T-cell (primary cell): Measurements from ENCODE around the gene ZNF678. TPM values are rescaled to one million over a fixed set of nuclear protein-coding genes. Genes with fewer than 3 reads are reported as not detected.

Experiments
- ATAC-seq, 4 experiments: fragments of 200-7000 bp in 3 of 4; fragments of 150-1000 bp in 1 of 4; cut with Tn5 transposase; replicated peaks in 1 of 4; 1 replicate in 3 of 4; 2 replicates in 1 of 4; pipeline ENCODE4 v1.10.0; 2021; ENCODE audit warnings: moderate library complexity in 3 of 4, mild to moderate bottlenecking in 2 of 4, moderate number of reproducible peaks in 1 of 4
- CTCF ChIA-PET, 2 donors: fragments of 300-600 bp; sonication (Branson Sonifier 250); formaldehyde crosslinking; loops; one replicate each; lab custom pipeline; 2022; ENCODE audit warnings: antibody characterized with exemption in 2 of 2; lab: Charles Lee
- POLR2A ChIA-PET, 2 donors: fragments of 300-600 bp; sonication (Branson Sonifier 250); formaldehyde crosslinking; loops; one replicate each; lab custom pipeline; 2022; ENCODE audit warnings: antibody characterized with exemption in 2 of 2; lab: Charles Lee
- DNase-seq, 35 experiments: peaks; one replicate each; pipeline versions ENCODE4 v3.0.0 to v3.0.0-alpha.2; 2013 to 2023
- H3K27ac ChIP-seq: one replicate; pipeline ENCODE4 v1.5.1; 2013; ENCODE audit warnings: low read length
- H3K27me3 ChIP-seq, 2 experiments: replicated peaks in 1 of 2; 1 replicate in 1 of 2; 2 replicates in 1 of 2; pipeline versions ENCODE4 v1.6.1 to v1.7.0; 2013; ENCODE audit warnings: low read length in 1 of 2, mixed read lengths in 1 of 2; ENCODE audit not compliant: control insufficient read depth in 2 of 2, insufficient read depth in 2 of 2; ENCODE audit errors: extremely low read depth in 1 of 2
- H3K36me3 ChIP-seq, 2 donors: 1 replicate in 1 of 2; 2 replicates in 1 of 2; pipeline versions ENCODE4 v1.6.1 to v1.7.0; 2013; ENCODE audit warnings: low read length in 1 of 2; ENCODE audit not compliant: control insufficient read depth in 2 of 2, insufficient read depth in 1 of 2; ENCODE audit errors: extremely low read depth in 1 of 2
- H3K4me1 ChIP-seq, 2 experiments: 1 replicate in 1 of 2; 2 replicates in 1 of 2; pipeline versions ENCODE4 v1.6.1 to v1.7.0; 2013; ENCODE audit warnings: low read length in 2 of 2, mixed read lengths in 1 of 2; ENCODE audit not compliant: insufficient read depth in 2 of 2, control insufficient read depth in 1 of 2; ENCODE audit errors: extremely low read depth in 1 of 2
- H3K4me3 ChIP-seq, 2 donors: 1 replicate in 1 of 2; 2 replicates in 1 of 2; pipeline versions ENCODE4 v1.5.1 to v1.7.0; 2013; ENCODE audit warnings: mild to moderate bottlenecking in 2 of 2, low read length in 1 of 2, moderate library complexity in 1 of 2; ENCODE audit not compliant: control insufficient read depth in 1 of 2; ENCODE audit errors: extremely low read depth in 1 of 2
- H3K9me3 ChIP-seq: 2 replicates; pipeline ENCODE4 v1.7.0; 2013
- H3K27ac Mint-ChIP-seq, 2 donors: one replicate each; pipeline ENCODE4 v1.8.0; 2020 to 2021; ENCODE audit warnings: mild to moderate bottlenecking in 2 of 2, mixed read lengths in 2 of 2
- H3K27me3 Mint-ChIP-seq, 2 donors: one replicate each; pipeline ENCODE4 v1.8.0; 2021 to 2022; ENCODE audit warnings: mixed read lengths in 2 of 2
- H3K36me3 Mint-ChIP-seq: one replicate; pipeline ENCODE4 v1.8.0; 2021; ENCODE audit warnings: mixed read lengths
- H3K4me1 Mint-ChIP-seq, 3 donors: one replicate each; pipeline ENCODE4 v1.8.0; 2020 to 2022; ENCODE audit warnings: mixed read lengths in 3 of 3, mild to moderate bottlenecking in 1 of 3
- H3K4me3 Mint-ChIP-seq, 3 donors: one replicate each; pipeline ENCODE4 v1.8.0; 2020 to 2022; ENCODE audit warnings: mild to moderate bottlenecking in 3 of 3, mixed read lengths in 3 of 3, moderate library complexity in 3 of 3
- H3K9me3 Mint-ChIP-seq, 3 donors: one replicate each; pipeline ENCODE4 v1.8.0; 2020 to 2022; ENCODE audit warnings: mixed read lengths in 3 of 3
- WGBS: methylation state at CpG from one replicate; pipeline ENCODE4 v1.1.5; 2013; ENCODE audit warnings: missing lambda C conversion rate; ENCODE audit not compliant: insufficient coverage; 5-methylcytosine and 5-hydroxymethylcytosine counted together
- total RNA-seq, 35 experiments: library from RNA in 6 of 35; stranded (reverse) in 6 of 35; fragments of 120-200 nt in 1 of 35; gene quantifications; one replicate each; pipeline versions ENCODE4 v1.2.1 to v1.2.4 and lab custom pipeline; 2013 to 2026

Gene ZNF678
- total RNA-seq, 5 donors from 2014 or later (not counting 1 experiment from before 2014, with no cell fraction given) = 7.2 to 8.8 (median 7.4) TPM

DNA sequence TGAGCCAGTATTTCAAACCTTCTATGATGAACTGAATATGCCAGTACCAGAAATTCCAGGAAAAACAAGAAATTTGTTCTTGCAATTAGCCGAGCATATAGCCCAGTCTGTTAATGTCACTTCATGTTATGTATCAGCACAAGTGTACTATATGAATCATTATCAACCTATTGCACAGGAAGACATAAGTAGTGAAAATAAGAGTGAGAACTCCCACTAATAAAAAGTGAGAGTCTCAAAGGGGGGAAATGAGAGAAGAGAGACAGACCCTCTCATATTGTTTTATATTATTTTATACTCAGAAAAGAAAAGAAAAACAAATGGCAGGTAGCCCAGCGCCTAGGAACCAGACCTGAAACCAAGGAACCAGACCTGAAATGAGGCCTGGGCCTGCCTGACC, 155.6 kb downstream of the ZNF678 start:
- DNase-seq = no peak
- ChIA-PET POLR2A (interaction anchor here in 1 of 2 donors (0.5 kb wide), 1 partner anchor 153 kb away, joined by 3 read pairs; no protein-coding TSS in a partner anchor), CTCF (no interaction called here)
- Histone ChIP-seq H3K9me3 (no peaks in the 10 kb centered on the region), H3K4me1 (no peaks in the 10 kb centered on the region), H3K27me3 (peaks cover 0 to 4% of the 10 kb centered on the region in 2 experiments), H3K4me3 (no peak overlapping the region), H3K27ac (no peak overlapping the region), H3K36me3 (no peaks in the 10 kb centered on the region)
- ATAC-seq = no peak
- Mint-ChIP-seq H3K9me3 (peaks cover 49 to 86% (median 64%) of the 10 kb centered on the region in 3 donors), H3K4me3 (no peak overlapping the region), H3K27ac (no peak overlapping the region), H3K27me3 (peaks cover 3 to 11% of the 10 kb centered on the region in 2 donors), H3K4me1 (no peaks in the 10 kb centered on the region), H3K36me3 (peaks cover 23% of the 10 kb centered on the region)
- WGBS = no CpG with 5 or more reads among the region's 2 CpGs

DNA sequence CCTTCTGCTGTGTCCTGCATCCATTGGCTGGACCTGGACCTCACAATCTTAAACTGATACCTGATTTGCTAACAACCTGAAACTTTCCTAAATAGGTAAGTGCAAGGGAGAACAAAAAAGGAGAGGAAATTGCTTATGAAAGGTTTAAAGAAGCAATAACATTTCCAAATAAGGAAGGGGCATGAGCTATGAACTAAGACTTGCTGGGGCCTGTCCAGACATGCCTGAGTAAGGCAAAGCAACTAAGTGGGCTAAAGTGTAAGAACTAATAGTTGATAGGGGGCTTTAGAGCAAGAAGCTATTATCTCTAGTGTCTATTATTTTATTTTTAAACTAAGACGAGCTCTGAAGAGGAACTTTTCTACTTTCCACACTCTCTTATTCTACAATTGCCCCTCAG, 160.1 kb downstream of the ZNF678 start:
- H3K36me3 ChIP-seq = no peaks in the 10 kb centered on the region
- no peak overlapping the region for H3K27ac Mint-ChIP-seq
- CTCF ChIA-PET = interaction anchor here in 1 of 2 donors (0.6 kb wide), 1 partner anchor 1087 kb away, joined by 3 read pairs; no protein-coding TSS in a partner anchor

DNA sequence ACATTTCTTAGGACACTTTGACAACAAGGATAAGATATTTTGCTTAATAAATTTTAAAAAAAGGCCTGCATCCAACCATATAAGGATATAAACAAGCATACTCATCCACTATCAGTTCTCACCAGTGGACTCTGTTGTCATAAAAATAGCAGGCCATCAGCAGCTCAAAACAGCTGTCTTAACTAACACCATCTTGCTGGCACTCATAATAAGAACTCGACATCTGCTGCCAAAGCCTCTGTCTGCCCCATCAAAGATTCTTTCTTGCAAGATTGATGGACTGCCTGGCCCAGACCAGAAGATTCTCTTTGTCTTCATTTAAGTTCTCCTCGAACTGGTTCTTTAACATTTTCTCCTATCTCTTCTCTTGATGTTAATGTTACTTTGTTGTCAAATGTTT, 161.7 kb downstream of the ZNF678 start:
- Mint-ChIP-seq H3K4me1 (peaks cover 18 to 23% (median 19%) of the 10 kb centered on the region in 3 donors), H3K4me3 (no peak overlapping the region), H3K9me3 (peaks cover 19 to 42% (median 29%) of the 10 kb centered on the region in 3 donors), H3K27ac (no peak overlapping the region), H3K36me3 (peaks cover 12% of the 10 kb centered on the region), H3K27me3 (peaks cover 3 to 4% of the 10 kb centered on the region in 2 donors)
- Histone ChIP-seq H3K27ac (no peak overlapping the region), H3K36me3 (no peaks in the 10 kb centered on the region), H3K9me3 (no peaks in the 10 kb centered on the region), H3K4me3 (no peak overlapping the region), H3K4me1 (peaks cover 2 to 24% of the 10 kb centered on the region in 2 experiments), H3K27me3 (peaks cover 0 to 4% of the 10 kb centered on the region in 2 experiments)
- no peak for DNase-seq
- ChIA-PET POLR2A (no interaction called here), CTCF (no interaction called here)
- no peak for ATAC-seq
- WGBS = no CpG with 5 or more reads among the region's 2 CpGs

More for the DNA sequence above, 160.1 kb downstream of the ZNF678 start:
- DNase-seq = no peak
- Histone ChIP-seq H3K4me3 (no peak overlapping the region), H3K9me3 (no peaks in the 10 kb centered on the region), H3K27me3 (peaks cover 0 to 7% of the 10 kb centered on the region in 2 experiments), H3K27ac (no peak overlapping the region), H3K4me1 (peaks cover 0 to 8% of the 10 kb centered on the region in 2 experiments)
- no peak overlapping the region for H3K4me3 Mint-ChIP-seq
- peaks cover 3 to 6% of the 10 kb centered on the region in 2 donors for H3K27me3 Mint-ChIP-seq
- peaks cover 28 to 57% (median 40%) of the 10 kb centered on the region in 3 donors for H3K9me3 Mint-ChIP-seq
- H3K36me3 Mint-ChIP-seq = peaks cover 14% of the 10 kb centered on the region
- POLR2A ChIA-PET = interaction anchor here in 1 of 2 donors (0.6 kb wide), 1 partner anchor 440 kb away, joined by 6 read pairs; no protein-coding TSS in a partner anchor
- H3K4me1 Mint-ChIP-seq = peaks cover 4 to 9% (median 6%) of the 10 kb centered on the region in 3 donors
- ATAC-seq = no peak
- no CpG with 5 or more reads among the region's 1 CpG for WGBS

DNA sequence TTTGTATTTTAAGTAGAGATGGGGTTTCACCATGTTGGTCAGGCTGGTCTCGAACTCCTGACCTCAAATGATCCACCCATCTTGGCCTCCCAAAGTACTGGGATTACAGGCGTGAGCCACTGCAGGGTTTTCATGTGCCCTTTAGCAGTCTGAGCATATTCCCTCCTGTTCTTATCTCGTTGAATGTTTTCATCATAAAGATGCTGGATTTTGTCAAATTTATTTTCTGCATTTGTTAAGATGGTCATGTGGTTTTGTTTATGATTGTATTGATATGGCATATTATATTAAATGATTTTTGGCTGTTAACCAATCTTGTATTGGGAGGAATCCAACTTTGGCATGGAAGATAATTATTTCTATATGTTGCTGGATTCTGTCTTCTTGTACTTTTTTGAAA, 163.0 kb downstream of the ZNF678 start:
- Histone ChIP-seq H3K36me3 (peaks cover 0 to 3% of the 10 kb centered on the region in 2 donors), H3K4me3 (no peak overlapping the region), H3K4me1 (peaks cover 2 to 30% of the 10 kb centered on the region in 2 experiments), H3K27ac (no peak overlapping the region), H3K9me3 (no peaks in the 10 kb centered on the region), H3K27me3 (peaks cover 0 to 2% of the 10 kb centered on the region in 2 experiments)
- H3K36me3 Mint-ChIP-seq = peaks cover 7% of the 10 kb centered on the region
- H3K4me1 Mint-ChIP-seq = peaks cover 22 to 27% (median 23%) of the 10 kb centered on the region in 3 donors
- peaks cover 3 to 4% of the 10 kb centered on the region in 2 donors for H3K27me3 Mint-ChIP-seq
- H3K9me3 Mint-ChIP-seq = peaks cover 9 to 29% (median 18%) of the 10 kb centered on the region in 3 donors
- DNase-seq (no peak), ATAC-seq (no peak)
- no peak overlapping the region for H3K27ac Mint-ChIP-seq
- ChIA-PET CTCF (no interaction called here), POLR2A (no interaction called here)
- no peak overlapping the region for H3K4me3 Mint-ChIP-seq
- 82% methylated on average over 3 of the region's 3 CpGs for whole genome bisulfite sequencing

Other genes with a start within 250 kb of the ZNF678 start
- 1 to 10 TPM in 1 of 5 donors, under 1 TPM in 4; 0.33 to 1.6 (median 0.86) TPM for gene CDC42BPA, start 245.1 kb upstream of the ZNF678 start, total RNA-seq
- 10 to 100 TPM; 10.8 to 35.1 (median 33.5) TPM for gene JMJD4, start 171.7 kb downstream of the ZNF678 start, total RNA-seq
- 10 to 100 TPM; 20.1 to 35.6 (median 30.7) TPM for gene SNAP47, start 171.9 kb downstream of the ZNF678 start, total RNA-seq